GM12865 (cell line): ENCODE measurements around the gene MAPK8IP2.

Source experiments
- DNase-seq: peaks from one replicate; pipeline ENCODE4 v3.0.0; 2010; ENCODE audit warnings: low read depth
- H3K4me3 ChIP-seq: 2 replicates; pipeline ENCODE4 v1.5.1; 2011; ENCODE audit warnings: mild to moderate bottlenecking, low read depth, low read length, control low read depth
- CTCF ChIP-seq: IDR thresholded peaks from 2 replicates; pipeline ENCODE4 v1.5.1; 2011; ENCODE audit warnings: low read length, control low read depth, low read depth, inconsistent platforms; ENCODE audit not compliant: insufficient read depth; ENCODE audit errors: missing control alignments

Gene MAPK8IP2

GRCh38 chr22:50579752-50580151 is 20.8 kb upstream of the MAPK8IP2 start:
- no peak for TF ChIP-seq CTCF
- no peak overlapping the region for H3K4me3 ChIP-seq
- no peak for DNase-seq

GRCh38 chr22:50581031-50581949 is 19.3 kb upstream of the MAPK8IP2 start:
- DNase-seq: no peak
- peak overlapping the region; percentile 84 for H3K4me3 ChIP-seq
- TF ChIP-seq CTCF: no peak

GRCh38 chr22:50581950-50582492 is 18.6 kb upstream of the MAPK8IP2 start:
- DNase-seq: peak; percentile 63
- peak overlapping the region; percentile 84 for H3K4me3 ChIP-seq
- no peak for TF ChIP-seq CTCF

GRCh38 chr22:50582493-50583293 is 17.9 kb upstream of the MAPK8IP2 start, which contains the start of gene CHKB:
Gene CHKB, minus strand, starts transcription at chr22:50582849. Its CDS starts 68 bp downstream, at chr22:50582781.
- peak within 1 kb of the TSS; percentile 84 for H3K4me3 ChIP-seq
- TF ChIP-seq CTCF: no peak
- peak; percentile 99 for DNase-seq

GRCh38 chr22:50583294-50583861 is 17.2 kb upstream of the MAPK8IP2 start:
- peak overlapping the region; percentile 84 for H3K4me3 ChIP-seq
- no peak for TF ChIP-seq CTCF
- DNase-seq: no peak
